CD4-positive, alpha-beta T cell treated with Interleukin-17A for 1 hour (primary cell): ENCODE results near the gene APOD.

ENCODE experiments used
- DNase-seq: peaks from one replicate; pipeline ENCODE4 v3.0.0-alpha.2; 2020

The APOD gene

GRCh38 chr3:195584543-195584870 lies 767 bp upstream of the APOD start:
- DNase-seq = no peak

GRCh38 chr3:195582947-195583346 lies 793 bp downstream of the APOD start:
- DNase-seq = no peak

GRCh38 chr3:195580744-195581443 lies 2.8 kb downstream of the APOD start:
- no peak for DNase-seq

- no peak for DNase-seq
These were observed 4.5 kb downstream of the APOD start for GRCh38 chr3:195579281-195579680.

GRCh38 chr3:195578565-195578964 lies 5.2 kb downstream of the APOD start:
- no peak for DNase-seq

- DNase-seq = no peak
These were observed 6.0 kb downstream of the APOD start for GRCh38 chr3:195577645-195578177.

GRCh38 chr3:195574497-195575304 lies 9.0 kb downstream of the APOD start:
- DNase-seq = no peak

- DNase-seq = no peak
These were observed 9.9 kb downstream of the APOD start for GRCh38 chr3:195573611-195574496.

- DNase-seq = no peak
These were observed 12.4 kb downstream of the APOD start for GRCh38 chr3:195571361-195571760.

GRCh38 chr3:195570912-195571311 lies 12.8 kb downstream of the APOD start:
- no peak for DNase-seq

GRCh38 chr3:195570344-195570743 lies 13.4 kb downstream of the APOD start:
- DNase-seq = no peak

- DNase-seq = no peak
These were observed 15.1 kb downstream of the APOD start for GRCh38 chr3:195568630-195569029.

GRCh38 chr3:195566797-195567196 lies 16.9 kb downstream of the APOD start:
- no peak for DNase-seq

- DNase-seq = no peak
These were observed 18.0 kb downstream of the APOD start for GRCh38 chr3:195565716-195566115.

- DNase-seq = no peak
These were observed 20.4 kb downstream of the APOD start for GRCh38 chr3:195563317-195563716.

- DNase-seq = no peak
These were observed 23.9 kb downstream of the APOD start for GRCh38 chr3:195559723-195560409.

GRCh38 chr3:195558602-195559001 lies 25.1 kb downstream of the APOD start:
- peak; percentile 74 for DNase-seq

GRCh38 chr3:195557322-195557721 lies 26.4 kb downstream of the APOD start:
- DNase-seq = no peak

GRCh38 chr3:195556390-195556789 lies 27.4 kb downstream of the APOD start:
- DNase-seq = no peak

GRCh38 chr3:195555110-195555509 lies 28.6 kb downstream of the APOD start:
- DNase-seq = no peak

- DNase-seq = no peak
These were observed 29.3 kb downstream of the APOD start for GRCh38 chr3:195554458-195554857.

- DNase-seq = no peak
These were observed 30.5 kb downstream of the APOD start for GRCh38 chr3:195553268-195553667.
